HT-29 (cell line): ENCODE data around the gene SPTBN4. TPM values are rescaled to one million over a fixed set of nuclear protein-coding genes. Genes with fewer than 3 reads are reported as not detected.
"Not testable (repeated sequence)": the region's sequence is repeated elsewhere in the genome, so short reads cannot be mapped to it uniquely, and the experiment has no call there.

Experiments
- DNase-seq: peaks from one replicate; pipeline ENCODE4 v3.0.0-alpha.2; 2015; ENCODE audit warnings: low spot score
- total RNA-seq: library from RNA; depleted of rRNA; stranded (reverse); fragments of >200 nt; shearing (Covaris generic); gene quantifications from 2 replicates; pipeline ENCODE4 v1.2.3, GENCODE V29; 2014; rRNA removed

Gene SPTBN4
- total RNA-seq: 0.23 and 1.3 TPM in 2 replicates

- DNase-seq: no peak
Observed at GRCh38 chr19:40466985-40467734, at the start of gene SPTBN4. Gene SPTBN4, plus strand, starts transcription at chr19:40467001. Its CDS starts 5,621 bp downstream, at chr19:40472622.

- no peak for DNase-seq
Observed at GRCh38 chr19:40417643-40417981, 49.2 kb upstream of the SPTBN4 start.

- no peak for DNase-seq
Observed at GRCh38 chr19:40418040-40418439, 48.8 kb upstream of the SPTBN4 start.

GRCh38 chr19:40419066-40419612, 47.7 kb upstream of the SPTBN4 start:
- peak; percentile 36 for DNase-seq

- DNase-seq: no peak
Observed at GRCh38 chr19:40419780-40420179, 47.0 kb upstream of the SPTBN4 start.

- DNase-seq: no peak
Observed at GRCh38 chr19:40420451-40420765, 46.4 kb upstream of the SPTBN4 start.

- peak; percentile 98 for DNase-seq
Observed at GRCh38 chr19:40420766-40421765, 45.7 kb upstream of the SPTBN4 start.

GRCh38 chr19:40421993-40422747, 44.6 kb upstream of the SPTBN4 start:
- no peak for DNase-seq

GRCh38 chr19:40422748-40423566, 43.8 kb upstream of the SPTBN4 start:
- no peak for DNase-seq

- no peak for DNase-seq
Observed at GRCh38 chr19:40423938-40424337, 42.9 kb upstream of the SPTBN4 start.

GRCh38 chr19:40424637-40425449, 42.0 kb upstream of the SPTBN4 start:
- DNase-seq: peak; percentile 62

- DNase-seq: peak; percentile 100
Observed at GRCh38 chr19:40425450-40426287, 41.1 kb upstream of the SPTBN4 start, which contains the start of gene SERTAD1. Gene SERTAD1, minus strand, starts transcription at chr19:40425992. Its CDS starts 2,446 bp downstream, at chr19:40423546.

- DNase-seq: not testable (repeated sequence)
Observed at GRCh38 chr19:40428197-40428596, 38.6 kb upstream of the SPTBN4 start.

GRCh38 chr19:40430242-40430641, 36.6 kb upstream of the SPTBN4 start:
- not testable (repeated sequence) for DNase-seq

- no peak for DNase-seq
Observed at GRCh38 chr19:40431698-40432097, 35.1 kb upstream of the SPTBN4 start.

- not testable (repeated sequence) for DNase-seq
Observed at GRCh38 chr19:40432760-40433159, 34.0 kb upstream of the SPTBN4 start.

GRCh38 chr19:40433391-40434216, 33.2 kb upstream of the SPTBN4 start:
- peak; percentile 97 for DNase-seq

- no peak for DNase-seq
Observed at GRCh38 chr19:40438284-40438683, 28.5 kb upstream of the SPTBN4 start.
